HEK293 (cell line): ENCODE data around the gene EXOC2.

Source experiments
- BCL11B ChIP-seq: fragments of 450-650 bp; formaldehyde crosslinking; IDR thresholded peaks from 2 replicates; pipeline ENCODE4 v1.5.1; 2016; ENCODE audit warnings: low read depth, missing biosample characterization, missing genetic modification characterization
- GLI2 ChIP-seq: fragments of 450-650 bp; formaldehyde crosslinking; IDR thresholded peaks from 2 replicates; pipeline ENCODE4; 2017; ENCODE audit warnings: missing biosample characterization, missing genetic modification characterization, low read depth, borderline replicate concordance
- KLF16 ChIP-seq: fragments of 450-650 bp; formaldehyde crosslinking; IDR thresholded peaks from 2 replicates; pipeline ENCODE4 v1.5.1; 2017; ENCODE audit warnings: missing biosample characterization, missing genetic modification characterization
- OVOL3 ChIP-seq: fragments of 450-650 bp; formaldehyde crosslinking; IDR thresholded peaks from 2 replicates; pipeline ENCODE4 v1.5.1; 2016; ENCODE audit warnings: missing biosample characterization, missing genetic modification characterization
- SALL2 ChIP-seq: fragments of 450-650 bp; formaldehyde crosslinking; IDR thresholded peaks from 2 replicates; pipeline ENCODE4 v1.5.0; 2017; ENCODE audit warnings: missing biosample characterization, mild to moderate bottlenecking, missing genetic modification characterization, borderline replicate concordance
- SETDB1 ChIP-seq: IDR thresholded peaks from one replicate; pipeline ENCODE4 v1.6.1; 2017; ENCODE audit warnings: mild to moderate bottlenecking, low read length, moderate library complexity, mixed read lengths; ENCODE audit not compliant: insufficient read length
- TCF7L2 ChIP-seq: IDR thresholded peaks from 2 replicates; pipeline ENCODE4 v1.6.1; 2011; ENCODE audit warnings: low read depth, mild to moderate bottlenecking, inconsistent platforms, low read length, moderate library complexity, borderline replicate concordance
- ZBTB1 ChIP-seq: fragments of 450-650 bp; formaldehyde crosslinking; IDR thresholded peaks from 2 replicates; pipeline ENCODE4 v1.5.1; 2016; ENCODE audit warnings: missing biosample characterization, missing genetic modification characterization
- ZBTB7A ChIP-seq: fragments of 450-650 bp; formaldehyde crosslinking; IDR thresholded peaks from 2 replicates; pipeline ENCODE4 v1.5.1; 2016; ENCODE audit warnings: low read depth, missing biosample characterization, missing genetic modification characterization
- ZFP3 ChIP-seq: fragments of 450-650 bp; formaldehyde crosslinking; IDR thresholded peaks from 2 replicates; pipeline ENCODE4 v1.5.1; 2016; ENCODE audit warnings: low read depth, missing biosample characterization, missing genetic modification characterization
- ZFP69B ChIP-seq: fragments of 450-650 bp; formaldehyde crosslinking; IDR thresholded peaks from 2 replicates; pipeline ENCODE4 v1.5.1; 2016; ENCODE audit warnings: missing biosample characterization, missing genetic modification characterization
- ZNF132 ChIP-seq: fragments of 450-650 bp; formaldehyde crosslinking; IDR thresholded peaks from 2 replicates; pipeline ENCODE4 v1.5.1; 2017; ENCODE audit warnings: missing biosample characterization, missing genetic modification characterization, borderline replicate concordance
- ZNF138 ChIP-seq: fragments of 450-650 bp; formaldehyde crosslinking; IDR thresholded peaks from 2 replicates; pipeline ENCODE4 v1.5.1; 2016; ENCODE audit warnings: missing biosample characterization, missing genetic modification characterization, borderline replicate concordance
- ZNF146 ChIP-seq: fragments of 450-650 bp; formaldehyde crosslinking; IDR thresholded peaks from 2 replicates; pipeline ENCODE4 v1.5.1; 2016; ENCODE audit warnings: missing biosample characterization, missing genetic modification characterization
- ZNF19 ChIP-seq: fragments of 450-650 bp; formaldehyde crosslinking; IDR thresholded peaks from 2 replicates; pipeline ENCODE4; 2016; ENCODE audit warnings: missing biosample characterization, missing genetic modification characterization, low read depth
- ZNF24 ChIP-seq: fragments of 450-650 bp; formaldehyde crosslinking; IDR thresholded peaks from 2 replicates; pipeline ENCODE4 v1.5.1; 2016; ENCODE audit warnings: missing biosample characterization, missing genetic modification characterization
- ZNF311 ChIP-seq: fragments of 450-650 bp; formaldehyde crosslinking; IDR thresholded peaks from 2 replicates; pipeline ENCODE4 v1.5.1; 2017; ENCODE audit warnings: missing biosample characterization, missing genetic modification characterization, borderline replicate concordance
- ZNF404 ChIP-seq: fragments of 450-650 bp; formaldehyde crosslinking; IDR thresholded peaks from 2 replicates; pipeline ENCODE4 v1.5.1; 2017; ENCODE audit warnings: missing biosample characterization, missing genetic modification characterization
- ZNF514 ChIP-seq: fragments of 450-650 bp; formaldehyde crosslinking; IDR thresholded peaks from 2 replicates; pipeline ENCODE4 v1.5.1; 2016; ENCODE audit warnings: missing biosample characterization, missing genetic modification characterization
- ZNF530 ChIP-seq: fragments of 450-650 bp; formaldehyde crosslinking; IDR thresholded peaks from 2 replicates; pipeline ENCODE4 v1.5.1; 2016; ENCODE audit warnings: low read depth, missing biosample characterization, missing genetic modification characterization
- ZNF544 ChIP-seq: fragments of 450-650 bp; formaldehyde crosslinking; IDR thresholded peaks from 2 replicates; pipeline ENCODE4 v1.5.0; 2017; ENCODE audit warnings: missing biosample characterization, missing genetic modification characterization
- ZNF585B ChIP-seq: fragments of 450-650 bp; formaldehyde crosslinking; IDR thresholded peaks from 2 replicates; pipeline ENCODE4 v1.5.1; 2016; ENCODE audit warnings: missing biosample characterization, missing genetic modification characterization
- ZNF654 ChIP-seq: fragments of 450-650 bp; formaldehyde crosslinking; IDR thresholded peaks from 2 replicates; pipeline ENCODE4 v1.5.1; 2016; ENCODE audit warnings: low read depth, missing biosample characterization, missing genetic modification characterization
- ZNF707 ChIP-seq: fragments of 450-650 bp; formaldehyde crosslinking; IDR thresholded peaks from 2 replicates; pipeline ENCODE4 v1.5.1; 2016; ENCODE audit warnings: missing biosample characterization, missing genetic modification characterization
- ZNF747 ChIP-seq: fragments of 450-650 bp; formaldehyde crosslinking; IDR thresholded peaks from 2 replicates; pipeline ENCODE4 v1.5.1; 2016; ENCODE audit warnings: missing biosample characterization, missing genetic modification characterization
- TF ChIP-seq, protein P1 (sequence below): fragments of 450-650 bp; formaldehyde crosslinking; IDR thresholded peaks from 2 replicates; pipeline ENCODE4 v1.5.1; 2016; ENCODE audit warnings: missing biosample characterization, missing genetic modification characterization
- TF ChIP-seq, protein P2 (sequence below): fragments of 450-650 bp; formaldehyde crosslinking; IDR thresholded peaks from 2 replicates; pipeline ENCODE4 v1.5.1; 2016; ENCODE audit warnings: missing biosample characterization, missing genetic modification characterization
- TF ChIP-seq, protein P3 (sequence below): fragments of 450-650 bp; formaldehyde crosslinking; conservative IDR thresholded peaks from 2 replicates; pipeline ENCODE4 v1.5.1; 2016; ENCODE audit warnings: low read depth, missing biosample characterization, missing genetic modification characterization
- TF ChIP-seq, protein P4 (sequence below): fragments of 450-650 bp; formaldehyde crosslinking; IDR thresholded peaks from 2 replicates; pipeline ENCODE4 v1.5.1; 2016; ENCODE audit warnings: missing biosample characterization, missing genetic modification characterization
- TF ChIP-seq, protein P5 (sequence below): fragments of 450-650 bp; formaldehyde crosslinking; IDR thresholded peaks from 2 replicates; pipeline ENCODE4 v1.5.1; 2016; ENCODE audit warnings: missing biosample characterization, missing genetic modification characterization

EXOC2 gene

DNA sequence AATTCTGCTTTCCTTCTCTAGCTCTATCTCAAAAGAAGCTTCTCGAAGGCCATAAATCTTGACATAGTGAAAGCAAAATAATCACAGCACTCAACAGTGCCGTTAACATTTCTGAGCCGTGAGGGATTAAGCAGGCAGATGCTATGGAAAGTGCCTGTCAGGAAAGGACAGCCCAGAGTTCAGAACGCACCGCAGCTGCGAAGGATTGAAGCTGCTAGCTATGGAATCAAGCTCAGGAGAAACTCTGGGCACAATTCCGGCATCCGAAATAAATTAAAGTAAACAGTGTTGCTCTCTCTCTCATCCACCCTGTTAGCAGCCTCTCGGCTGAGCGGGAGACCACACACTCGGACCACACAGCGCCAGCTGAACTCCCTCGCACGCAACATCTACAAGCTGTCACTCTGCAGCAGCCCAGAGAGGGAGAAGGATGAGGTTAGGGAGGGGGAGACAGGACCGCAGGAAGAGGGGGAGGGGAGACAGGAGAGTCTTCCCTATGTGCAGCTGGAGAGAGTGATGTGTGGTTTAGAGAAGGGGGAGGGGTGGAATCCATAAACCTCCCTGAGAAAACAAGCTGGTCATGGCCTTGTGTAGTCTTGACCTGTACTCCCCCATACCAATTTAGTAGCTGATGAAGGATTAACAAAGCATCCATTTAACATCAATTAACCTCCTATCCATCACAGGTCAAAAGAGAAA, 9.0 kb downstream of the EXOC2 start (continued):
- TF ChIP-seq SALL2 (no peak), SETDB1 (no peak), ZNF24 (tag by site-specific recombination) (peak; percentile 70), ZNF654 (tag by site-specific recombination) (no peak), OVOL3 (tag by site-specific recombination) (no peak; the same call in 1 of the 2 replicates), ZNF132 (tag by site-specific recombination) (no peak), ZNF707 (tag by site-specific recombination) (no peak), ZFP3 (tag by site-specific recombination) (no peak), ZBTB1 (tag by site-specific recombination) (no peak), ZNF311 (tag by site-specific recombination) (no peak), KLF16 (tag by site-specific recombination) (no peak; the same call in 1 of the 2 replicates), BCL11B (tag by site-specific recombination) (no peak), ZNF585B (tag by site-specific recombination) (no peak), ZNF138 (tag by site-specific recombination) (no peak), ZNF544 (tag by site-specific recombination) (no peak), ZNF19 (peak; percentile 45; the same call in 1 of the 2 replicates), ZNF530 (tag by site-specific recombination) (no peak), ZNF404 (tag by site-specific recombination) (no peak), TCF7L2 (peak; percentile 50), GLI2 (peak; percentile 91), ZNF747 (no peak), ZFP69B (tag by site-specific recombination) (peak; percentile 85), ZBTB7A (tag by site-specific recombination) (no peak), ZNF514 (tag by site-specific recombination) (no peak), ZNF146 (no peak)
- TF ChIP-seq, protein P1, sequence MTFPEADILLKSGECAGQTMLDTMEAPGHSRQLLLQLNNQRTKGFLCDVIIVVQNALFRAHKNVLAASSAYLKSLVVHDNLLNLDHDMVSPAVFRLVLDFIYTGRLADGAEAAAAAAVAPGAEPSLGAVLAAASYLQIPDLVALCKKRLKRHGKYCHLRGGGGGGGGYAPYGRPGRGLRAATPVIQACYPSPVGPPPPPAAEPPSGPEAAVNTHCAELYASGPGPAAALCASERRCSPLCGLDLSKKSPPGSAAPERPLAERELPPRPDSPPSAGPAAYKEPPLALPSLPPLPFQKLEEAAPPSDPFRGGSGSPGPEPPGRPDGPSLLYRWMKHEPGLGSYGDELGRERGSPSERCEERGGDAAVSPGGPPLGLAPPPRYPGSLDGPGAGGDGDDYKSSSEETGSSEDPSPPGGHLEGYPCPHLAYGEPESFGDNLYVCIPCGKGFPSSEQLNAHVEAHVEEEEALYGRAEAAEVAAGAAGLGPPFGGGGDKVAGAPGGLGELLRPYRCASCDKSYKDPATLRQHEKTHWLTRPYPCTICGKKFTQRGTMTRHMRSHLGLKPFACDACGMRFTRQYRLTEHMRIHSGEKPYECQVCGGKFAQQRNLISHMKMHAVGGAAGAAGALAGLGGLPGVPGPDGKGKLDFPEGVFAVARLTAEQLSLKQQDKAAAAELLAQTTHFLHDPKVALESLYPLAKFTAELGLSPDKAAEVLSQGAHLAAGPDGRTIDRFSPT (tag by site-specific recombination) = no peak
- TF ChIP-seq, protein P2, sequence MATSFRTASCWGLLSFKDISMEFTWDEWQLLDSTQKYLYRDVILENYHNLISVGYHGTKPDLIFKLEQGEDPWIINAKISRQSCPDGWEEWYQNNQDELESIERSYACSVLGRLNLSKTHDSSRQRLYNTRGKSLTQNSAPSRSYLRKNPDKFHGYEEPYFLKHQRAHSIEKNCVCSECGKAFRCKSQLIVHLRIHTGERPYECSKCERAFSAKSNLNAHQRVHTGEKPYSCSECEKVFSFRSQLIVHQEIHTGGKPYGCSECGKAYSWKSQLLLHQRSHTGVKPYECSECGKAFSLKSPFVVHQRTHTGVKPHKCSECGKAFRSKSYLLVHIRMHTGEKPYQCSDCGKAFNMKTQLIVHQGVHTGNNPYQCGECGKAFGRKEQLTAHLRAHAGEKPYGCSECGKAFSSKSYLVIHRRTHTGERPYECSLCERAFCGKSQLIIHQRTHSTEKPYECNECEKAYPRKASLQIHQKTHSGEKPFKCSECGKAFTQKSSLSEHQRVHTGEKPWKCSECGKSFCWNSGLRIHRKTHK = no peak
- TF ChIP-seq, protein P3, sequence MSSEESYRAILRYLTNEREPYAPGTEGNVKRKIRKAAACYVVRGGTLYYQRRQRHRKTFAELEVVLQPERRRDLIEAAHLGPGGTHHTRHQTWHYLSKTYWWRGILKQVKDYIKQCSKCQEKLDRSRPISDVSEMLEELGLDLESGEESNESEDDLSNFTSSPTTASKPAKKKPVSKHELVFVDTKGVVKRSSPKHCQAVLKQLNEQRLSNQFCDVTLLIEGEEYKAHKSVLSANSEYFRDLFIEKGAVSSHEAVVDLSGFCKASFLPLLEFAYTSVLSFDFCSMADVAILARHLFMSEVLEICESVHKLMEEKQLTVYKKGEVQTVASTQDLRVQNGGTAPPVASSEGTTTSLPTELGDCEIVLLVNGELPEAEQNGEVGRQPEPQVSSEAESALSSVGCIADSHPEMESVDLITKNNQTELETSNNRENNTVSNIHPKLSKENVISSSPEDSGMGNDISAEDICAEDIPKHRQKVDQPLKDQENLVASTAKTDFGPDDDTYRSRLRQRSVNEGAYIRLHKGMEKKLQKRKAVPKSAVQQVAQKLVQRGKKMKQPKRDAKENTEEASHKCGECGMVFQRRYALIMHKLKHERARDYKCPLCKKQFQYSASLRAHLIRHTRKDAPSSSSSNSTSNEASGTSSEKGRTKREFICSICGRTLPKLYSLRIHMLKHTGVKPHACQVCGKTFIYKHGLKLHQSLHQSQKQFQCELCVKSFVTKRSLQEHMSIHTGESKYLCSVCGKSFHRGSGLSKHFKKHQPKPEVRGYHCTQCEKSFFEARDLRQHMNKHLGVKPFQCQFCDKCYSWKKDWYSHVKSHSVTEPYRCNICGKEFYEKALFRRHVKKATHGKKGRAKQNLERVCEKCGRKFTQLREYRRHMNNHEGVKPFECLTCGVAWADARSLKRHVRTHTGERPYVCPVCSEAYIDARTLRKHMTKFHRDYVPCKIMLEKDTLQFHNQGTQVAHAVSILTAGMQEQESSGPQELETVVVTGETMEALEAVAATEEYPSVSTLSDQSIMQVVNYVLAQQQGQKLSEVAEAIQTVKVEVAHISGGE = no peak; the same call in 1 of the 2 replicates
- TF ChIP-seq, protein P4, sequence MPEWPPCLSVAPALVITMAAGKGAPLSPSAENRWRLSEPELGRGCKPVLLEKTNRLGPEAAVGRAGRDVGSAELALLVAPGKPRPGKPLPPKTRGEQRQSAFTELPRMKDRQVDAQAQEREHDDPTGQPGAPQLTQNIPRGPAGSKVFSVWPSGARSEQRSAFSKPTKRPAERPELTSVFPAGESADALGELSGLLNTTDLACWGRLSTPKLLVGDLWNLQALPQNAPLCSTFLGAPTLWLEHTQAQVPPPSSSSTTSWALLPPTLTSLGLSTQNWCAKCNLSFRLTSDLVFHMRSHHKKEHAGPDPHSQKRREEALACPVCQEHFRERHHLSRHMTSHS (tag by site-specific recombination) = peak; percentile 45; the same call in 1 of the 2 replicates
- TF ChIP-seq, protein P5, sequence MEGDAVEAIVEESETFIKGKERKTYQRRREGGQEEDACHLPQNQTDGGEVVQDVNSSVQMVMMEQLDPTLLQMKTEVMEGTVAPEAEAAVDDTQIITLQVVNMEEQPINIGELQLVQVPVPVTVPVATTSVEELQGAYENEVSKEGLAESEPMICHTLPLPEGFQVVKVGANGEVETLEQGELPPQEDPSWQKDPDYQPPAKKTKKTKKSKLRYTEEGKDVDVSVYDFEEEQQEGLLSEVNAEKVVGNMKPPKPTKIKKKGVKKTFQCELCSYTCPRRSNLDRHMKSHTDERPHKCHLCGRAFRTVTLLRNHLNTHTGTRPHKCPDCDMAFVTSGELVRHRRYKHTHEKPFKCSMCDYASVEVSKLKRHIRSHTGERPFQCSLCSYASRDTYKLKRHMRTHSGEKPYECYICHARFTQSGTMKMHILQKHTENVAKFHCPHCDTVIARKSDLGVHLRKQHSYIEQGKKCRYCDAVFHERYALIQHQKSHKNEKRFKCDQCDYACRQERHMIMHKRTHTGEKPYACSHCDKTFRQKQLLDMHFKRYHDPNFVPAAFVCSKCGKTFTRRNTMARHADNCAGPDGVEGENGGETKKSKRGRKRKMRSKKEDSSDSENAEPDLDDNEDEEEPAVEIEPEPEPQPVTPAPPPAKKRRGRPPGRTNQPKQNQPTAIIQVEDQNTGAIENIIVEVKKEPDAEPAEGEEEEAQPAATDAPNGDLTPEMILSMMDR = no peak; the same call in 1 of the 2 replicates
